Measurements from ENCODE around the gene LAMC3.

DNA sequence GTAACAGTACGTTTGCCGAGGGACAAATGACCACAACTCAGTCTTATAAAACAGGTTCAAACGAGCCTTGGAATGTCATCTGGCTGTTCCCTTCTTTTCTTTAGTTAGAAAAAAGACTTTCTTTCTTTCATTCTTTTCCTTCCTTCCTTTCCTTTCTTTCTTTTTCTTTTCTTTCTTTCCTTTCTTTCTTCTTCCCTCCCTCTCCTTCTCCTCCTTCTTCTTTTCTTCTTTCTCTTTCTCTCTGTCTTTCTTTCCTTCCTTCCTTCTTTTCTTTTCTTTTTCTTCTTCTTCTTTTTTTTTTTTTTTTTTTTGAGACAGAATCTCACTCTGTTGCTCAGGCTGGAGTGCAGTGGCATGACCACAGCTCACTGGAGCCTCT is 9.7 kb upstream of the LAMC3 start:
- TF ChIP-seq, protein P1, sequence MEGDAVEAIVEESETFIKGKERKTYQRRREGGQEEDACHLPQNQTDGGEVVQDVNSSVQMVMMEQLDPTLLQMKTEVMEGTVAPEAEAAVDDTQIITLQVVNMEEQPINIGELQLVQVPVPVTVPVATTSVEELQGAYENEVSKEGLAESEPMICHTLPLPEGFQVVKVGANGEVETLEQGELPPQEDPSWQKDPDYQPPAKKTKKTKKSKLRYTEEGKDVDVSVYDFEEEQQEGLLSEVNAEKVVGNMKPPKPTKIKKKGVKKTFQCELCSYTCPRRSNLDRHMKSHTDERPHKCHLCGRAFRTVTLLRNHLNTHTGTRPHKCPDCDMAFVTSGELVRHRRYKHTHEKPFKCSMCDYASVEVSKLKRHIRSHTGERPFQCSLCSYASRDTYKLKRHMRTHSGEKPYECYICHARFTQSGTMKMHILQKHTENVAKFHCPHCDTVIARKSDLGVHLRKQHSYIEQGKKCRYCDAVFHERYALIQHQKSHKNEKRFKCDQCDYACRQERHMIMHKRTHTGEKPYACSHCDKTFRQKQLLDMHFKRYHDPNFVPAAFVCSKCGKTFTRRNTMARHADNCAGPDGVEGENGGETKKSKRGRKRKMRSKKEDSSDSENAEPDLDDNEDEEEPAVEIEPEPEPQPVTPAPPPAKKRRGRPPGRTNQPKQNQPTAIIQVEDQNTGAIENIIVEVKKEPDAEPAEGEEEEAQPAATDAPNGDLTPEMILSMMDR (IDR thresholded peaks at IDR 0.05): no peak
- TF ChIP-seq POLR2A (IDR thresholded peaks at IDR 0.05): no peak
